GM12873 (cell line): Measurements from ENCODE around the gene PNPLA5.

ENCODE experiments used
- CTCF ChIP-seq: IDR thresholded peaks from 2 replicates; pipeline ENCODE4 v1.5.1; 2012; ENCODE audit warnings: low read depth, mild to moderate bottlenecking, moderate library complexity, low read length, control low read depth; ENCODE audit not compliant: insufficient read depth; ENCODE audit errors: missing control alignments

Gene PNPLA5

GRCh38 chr22:43862074-43862881 is 29.5 kb downstream of the PNPLA5 start, which contains the start of gene SULT4A1:
Gene SULT4A1 (minus strand): TSS chr22:43862513. CDS start chr22:43862382, 131 bp downstream.
- no peak for TF ChIP-seq CTCF

- no peak for TF ChIP-seq CTCF
These were observed 30.3 kb downstream of the PNPLA5 start for GRCh38 chr22:43861529-43861928.

- TF ChIP-seq CTCF, result no peak
These were observed 31.0 kb downstream of the PNPLA5 start for GRCh38 chr22:43860831-43861230.

DNA sequence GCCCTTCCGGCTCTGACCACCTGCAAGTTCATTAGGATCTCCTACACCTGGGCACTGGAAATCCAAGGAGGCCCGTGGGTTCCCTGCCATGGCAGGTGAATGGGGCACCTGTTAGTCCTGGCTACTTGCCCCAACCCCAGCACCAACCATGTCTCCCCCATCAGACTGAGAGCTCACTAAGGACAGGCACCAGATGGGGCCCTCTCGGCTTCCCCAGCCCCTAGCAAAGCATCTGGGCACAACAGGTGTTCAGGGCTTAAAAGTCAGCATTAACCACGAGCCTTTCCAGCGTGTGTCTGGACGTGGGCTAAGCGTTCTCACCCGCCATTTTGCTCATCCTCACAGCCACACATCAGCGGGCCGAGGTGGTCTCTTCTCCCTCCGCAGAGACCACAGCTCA is 31.7 kb downstream of the PNPLA5 start:
- no peak for TF ChIP-seq CTCF

DNA sequence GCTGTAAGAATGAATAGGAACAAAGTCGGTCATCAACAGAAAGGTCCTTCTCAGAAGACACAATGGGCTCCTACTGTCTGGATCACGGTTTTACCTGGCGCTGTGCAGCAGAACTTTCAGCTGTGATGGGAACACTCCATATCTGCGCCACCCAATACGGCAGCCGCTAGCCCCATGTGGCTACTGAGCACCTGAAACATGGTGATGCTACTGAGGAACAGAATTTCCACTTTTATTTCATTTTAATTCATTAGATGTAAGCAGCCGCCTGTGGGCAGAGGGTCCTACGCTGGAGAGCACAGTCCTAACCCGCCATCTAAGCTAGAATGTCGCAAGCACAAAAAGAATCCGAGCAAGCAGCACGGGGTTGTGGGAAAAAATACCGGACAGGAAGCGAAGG is 32.2 kb downstream of the PNPLA5 start:
- no peak for TF ChIP-seq CTCF

DNA sequence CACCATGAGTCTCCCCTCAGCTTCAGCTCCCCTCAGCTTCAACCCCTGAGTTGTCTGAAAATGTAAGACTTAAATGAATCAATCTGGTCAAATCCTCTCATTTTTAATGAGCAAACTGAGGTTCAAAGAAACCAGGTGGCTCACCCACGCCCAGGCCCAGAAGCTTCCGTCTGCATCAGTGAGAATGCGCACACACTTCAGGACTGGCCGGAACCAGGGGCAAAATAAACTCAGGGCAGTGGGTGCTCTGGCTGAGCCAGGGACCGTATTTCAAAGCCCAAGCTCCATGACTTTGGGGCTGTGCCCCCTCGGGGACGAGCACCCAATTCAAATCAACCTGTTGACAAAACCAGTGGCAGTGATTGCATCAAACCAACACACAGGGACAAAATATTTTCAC is 32.6 kb downstream of the PNPLA5 start:
- TF ChIP-seq CTCF, result no peak

GRCh38 chr22:43858156-43858895 is 33.5 kb downstream of the PNPLA5 start:
- TF ChIP-seq CTCF, result no peak
